Parathyroid adenoma (tissue), 2 donors: Measurements from ENCODE around the gene ARPP21.

Experiments used
- H2AFZ ChIP-seq: fragments of 300-600 bp; sonication (generic); one replicate; pipeline ENCODE4 v1.7.0; 2017; ENCODE audit warnings: antibody characterized with exemption, mild to moderate bottlenecking
- H3K27ac ChIP-seq: fragments of 300-600 bp; sonication (generic); one replicate; pipeline ENCODE4 v1.7.0; 2017
- H3K27me3 ChIP-seq: fragments of 300-600 bp; sonication (generic); one replicate; pipeline ENCODE4 v1.7.0; 2017; ENCODE audit warnings: low read length; ENCODE audit not compliant: control insufficient read depth, insufficient read depth
- H3K36me3 ChIP-seq: fragments of 300-600 bp; sonication (generic); one replicate; pipeline ENCODE4 v1.7.0; 2017; ENCODE audit warnings: low read length; ENCODE audit not compliant: control insufficient read depth, insufficient read depth
- H3K4me1 ChIP-seq: fragments of 300-600 bp; sonication (generic); one replicate; pipeline ENCODE4 v1.7.0; 2017; ENCODE audit warnings: control low read depth
- H3K4me2 ChIP-seq: fragments of 300-600 bp; sonication (generic); one replicate; pipeline ENCODE4 v1.7.0; 2017; ENCODE audit warnings: low read length
- H3K4me3 ChIP-seq: fragments of 300-600 bp; sonication (generic); one replicate; pipeline ENCODE4 v1.7.0; 2017; ENCODE audit warnings: low read depth, low read length
- H3K79me2 ChIP-seq: fragments of 300-600 bp; sonication (generic); one replicate; pipeline ENCODE4 v1.7.0; 2017; ENCODE audit warnings: control low read depth
- H3K9ac ChIP-seq: fragments of 300-600 bp; sonication (generic); one replicate; pipeline ENCODE4 v1.7.0; 2017; ENCODE audit warnings: mild to moderate bottlenecking
- H3K9me3 ChIP-seq: fragments of 300-600 bp; sonication (generic); one replicate; pipeline ENCODE4 v1.7.0; 2017; ENCODE audit warnings: low read length; ENCODE audit not compliant: control insufficient read depth
- CTCF ChIP-seq: fragments of 300-600 bp; sonication (generic); IDR thresholded peaks from one replicate; pipeline ENCODE4 v1.7.0; 2017; ENCODE audit warnings: antibody characterized with exemption, mild to moderate bottlenecking
- donor health status: primary hyperparathyroidism.

ARPP21 gene

DNA sequence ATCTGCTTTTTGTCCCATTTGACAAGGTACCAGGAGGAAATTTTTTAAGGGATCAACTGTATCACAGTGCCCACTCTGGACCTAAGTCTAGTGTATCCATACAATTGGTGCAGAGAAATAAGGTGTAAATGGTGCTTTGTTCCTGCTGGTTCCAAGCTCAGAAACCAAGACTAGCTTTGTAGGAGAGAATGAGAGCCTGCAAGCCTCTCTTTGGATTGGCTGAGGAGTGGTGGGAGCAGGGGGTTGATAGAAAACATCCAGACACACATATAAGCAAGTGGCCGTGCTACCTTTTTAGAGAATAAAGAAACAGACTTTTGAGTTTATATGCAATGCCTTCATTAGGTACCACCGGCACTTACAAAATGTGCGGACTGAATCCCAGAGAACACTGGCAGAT is 45.8 kb downstream of the ARPP21 start:
- Histone ChIP-seq H3K4me1 (no peaks in the 10 kb centered on the region), H3K36me3 (no peaks in the 10 kb centered on the region), H3K27me3 (no peaks in the 10 kb centered on the region), H3K4me2 (no peak overlapping the region), H3K27ac (no peak overlapping the region), H3K79me2 (no peaks in the 10 kb centered on the region), H3K9me3 (no peaks in the 10 kb centered on the region), H2AFZ (no peak overlapping the region), H3K4me3 (no peak overlapping the region), H3K9ac (no peak overlapping the region)
- no peak for TF ChIP-seq CTCF

DNA sequence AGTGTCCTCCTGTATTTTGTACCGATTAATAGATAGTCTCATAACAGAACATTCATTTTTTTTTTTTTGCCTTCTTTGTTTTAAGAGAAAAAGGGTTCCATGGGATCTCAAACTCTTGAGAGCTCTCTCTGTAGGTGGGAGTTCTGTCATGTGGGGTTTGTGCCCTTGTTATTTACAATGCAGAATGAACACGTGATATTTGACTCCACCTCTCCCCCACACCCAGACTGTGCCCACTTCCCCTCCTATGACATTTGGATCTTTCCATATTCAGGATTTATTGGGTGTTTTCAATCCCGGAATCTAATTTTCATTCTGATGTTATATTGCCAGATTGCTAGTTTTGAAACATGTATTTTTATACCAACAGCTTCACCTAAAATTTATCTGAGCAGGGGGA is 49.5 kb downstream of the ARPP21 start:
- Histone ChIP-seq H3K4me2 (no peak overlapping the region), H3K4me3 (no peak overlapping the region), H3K36me3 (no peaks in the 10 kb centered on the region), H2AFZ (no peak overlapping the region), H3K27me3 (no peaks in the 10 kb centered on the region), H3K9ac (no peak overlapping the region), H3K4me1 (no peaks in the 10 kb centered on the region), H3K9me3 (no peaks in the 10 kb centered on the region), H3K79me2 (no peaks in the 10 kb centered on the region), H3K27ac (no peak overlapping the region)
- no peak for TF ChIP-seq CTCF

GRCh38 chr3:35690271-35690670 is 50.9 kb downstream of the ARPP21 start:
- H2AFZ ChIP-seq = no peak overlapping the region
- TF ChIP-seq CTCF = no peak
- no peaks in the 10 kb centered on the region for H3K27me3 ChIP-seq
- no peak overlapping the region for H3K4me2 ChIP-seq
- no peak overlapping the region for H3K4me3 ChIP-seq
- no peak overlapping the region for H3K27ac ChIP-seq
- H3K36me3 ChIP-seq = no peaks in the 10 kb centered on the region
- no peaks in the 10 kb centered on the region for H3K79me2 ChIP-seq
- H3K9ac ChIP-seq = no peak overlapping the region
- no peaks in the 10 kb centered on the region for H3K4me1 ChIP-seq
- no peaks in the 10 kb centered on the region for H3K9me3 ChIP-seq

DNA sequence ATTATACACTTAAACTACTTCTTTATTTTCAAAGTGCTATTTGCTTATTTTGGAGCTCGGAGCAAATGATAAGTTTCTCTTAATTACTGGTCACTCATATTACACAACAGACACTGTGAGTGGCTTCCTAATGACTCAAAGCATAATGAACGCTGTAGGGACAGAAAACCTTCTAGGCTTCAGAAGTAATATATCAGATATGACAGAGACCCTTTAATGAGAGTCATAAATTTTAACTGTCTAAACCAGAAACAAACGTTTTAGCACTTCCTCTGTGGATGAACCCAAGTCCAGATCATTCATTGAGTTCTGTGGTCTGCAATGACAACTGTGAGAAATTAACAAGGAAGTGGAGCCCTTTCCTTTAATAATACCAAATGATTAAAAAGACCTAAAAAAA is 66.6 kb downstream of the ARPP21 start:
- no peak overlapping the region for H2AFZ ChIP-seq
- no peaks in the 10 kb centered on the region for H3K27me3 ChIP-seq
- no peak overlapping the region for H3K9ac ChIP-seq
- no peaks in the 10 kb centered on the region for H3K4me1 ChIP-seq
- TF ChIP-seq CTCF = no peak
- no peak overlapping the region for H3K4me3 ChIP-seq
- H3K9me3 ChIP-seq = no peaks in the 10 kb centered on the region
- H3K79me2 ChIP-seq = no peaks in the 10 kb centered on the region
- H3K36me3 ChIP-seq = no peaks in the 10 kb centered on the region
- no peak overlapping the region for H3K27ac ChIP-seq
- H3K4me2 ChIP-seq = no peak overlapping the region

GRCh38 chr3:35707904-35708303 is 68.6 kb downstream of the ARPP21 start:
- Histone ChIP-seq H3K79me2 (no peaks in the 10 kb centered on the region), H3K4me1 (no peaks in the 10 kb centered on the region), H3K4me3 (no peak overlapping the region), H2AFZ (no peak overlapping the region), H3K9me3 (no peaks in the 10 kb centered on the region), H3K27ac (no peak overlapping the region), H3K36me3 (no peaks in the 10 kb centered on the region), H3K27me3 (no peaks in the 10 kb centered on the region), H3K4me2 (no peak overlapping the region), H3K9ac (no peak overlapping the region)
- TF ChIP-seq CTCF = no peak
